Measurements from ENCODE around the gene MAST4.

MAST4 gene

DNA sequence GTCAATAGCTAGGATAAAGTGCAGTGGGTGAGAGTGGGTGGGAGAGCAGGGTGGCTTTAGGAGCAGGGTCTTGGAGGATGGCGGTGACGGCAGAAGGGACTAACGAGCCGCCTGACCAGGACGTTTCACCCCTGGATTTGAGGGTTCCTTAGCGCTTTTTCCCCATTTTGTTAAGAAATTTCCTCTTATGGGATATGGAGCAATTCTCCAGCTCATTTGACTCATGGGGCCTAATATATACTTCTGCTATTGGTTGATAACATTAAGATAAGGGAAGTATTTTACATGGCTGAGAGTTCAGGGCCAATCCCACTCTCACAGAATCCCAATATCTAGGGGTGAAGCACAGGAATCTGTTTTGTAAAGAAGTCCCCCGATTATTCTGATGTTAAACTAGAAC, 582.8 kb downstream of the MAST4 start:
- no peak for DNase-seq

DNA sequence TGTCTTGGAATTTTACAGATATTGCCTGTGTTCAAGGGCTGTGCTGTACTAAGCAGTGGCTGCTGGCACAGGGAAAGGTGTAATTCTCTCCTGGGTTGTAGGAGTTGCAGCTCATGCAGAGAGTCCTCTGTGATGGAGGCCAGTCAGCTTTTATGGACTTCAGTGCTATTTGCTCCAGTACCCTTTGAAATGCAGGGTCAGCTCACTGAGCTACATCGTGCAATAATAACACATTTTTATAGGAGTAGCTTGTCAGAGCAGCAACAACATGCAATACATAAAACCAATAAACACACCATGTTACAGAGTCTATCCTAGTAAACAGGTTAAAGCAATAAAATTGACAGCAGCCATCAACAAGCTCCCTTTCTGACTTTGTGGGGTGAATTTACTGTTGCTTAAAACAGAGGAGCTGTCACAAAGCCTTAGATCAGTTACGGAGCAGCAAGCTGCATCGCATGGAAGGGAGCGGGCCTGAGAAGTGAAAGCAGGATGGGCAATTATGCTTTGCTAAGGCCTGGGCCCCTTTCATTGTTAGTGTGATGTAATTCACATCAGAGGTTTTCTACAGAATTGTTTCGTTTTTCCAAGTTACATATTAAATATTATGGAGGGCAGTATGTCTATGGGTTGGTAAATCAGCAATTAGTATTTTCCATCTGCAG, 583.6 kb downstream of the MAST4 start:
- DNase-seq: no peak

DNA sequence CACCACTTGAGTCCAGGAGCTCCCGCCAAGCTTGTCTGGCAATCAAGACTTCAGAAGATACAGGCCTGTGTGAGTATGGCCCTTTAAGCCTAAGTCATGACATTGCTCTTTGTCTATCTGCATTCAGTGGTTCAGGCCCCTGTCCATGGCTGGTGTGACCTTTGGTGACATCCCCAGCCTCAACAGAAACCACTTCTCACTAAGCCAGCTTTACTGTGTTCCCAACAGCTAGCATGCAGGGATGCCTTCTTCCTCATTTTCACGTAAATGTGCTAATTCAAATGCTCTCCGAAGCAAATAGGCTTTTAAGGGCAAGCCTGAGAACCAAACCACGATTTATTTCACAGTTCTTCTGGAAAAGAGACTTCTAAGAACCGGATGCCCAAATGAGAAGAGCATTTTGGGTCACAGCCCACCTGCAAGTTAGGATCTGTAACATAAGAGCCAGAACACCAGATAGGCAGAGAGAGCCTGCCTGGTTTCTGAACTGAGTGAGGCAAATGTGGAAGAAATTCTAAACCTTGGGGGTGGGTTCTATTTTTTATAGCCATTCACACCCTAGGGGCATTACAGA, 585.5 kb downstream of the MAST4 start:
- no peak for DNase-seq

- DNase-seq: no peak
Measured at GRCh38 chr5:67182301-67182790, 586.2 kb downstream of the MAST4 start.

DNA sequence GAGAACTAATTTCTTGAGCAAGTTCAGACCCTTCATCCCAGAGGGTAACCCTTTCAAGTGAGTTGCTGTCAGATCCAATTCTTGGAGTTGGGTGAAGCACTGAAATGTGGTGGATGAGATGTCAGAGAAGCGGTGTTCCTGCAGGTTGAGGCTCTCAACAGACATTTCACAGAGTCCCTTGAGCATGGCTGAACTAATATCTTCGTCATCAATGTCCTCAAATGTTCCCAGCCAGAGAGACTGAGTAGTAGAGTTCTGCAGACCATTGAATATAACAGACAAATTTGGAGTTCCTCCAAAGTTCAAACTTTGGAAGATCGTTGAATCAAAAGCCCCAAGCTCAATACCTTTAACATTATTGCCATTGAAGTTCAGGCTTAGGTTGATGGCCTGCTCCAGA, 587.7 kb downstream of the MAST4 start:
- DNase-seq: no peak

DNA sequence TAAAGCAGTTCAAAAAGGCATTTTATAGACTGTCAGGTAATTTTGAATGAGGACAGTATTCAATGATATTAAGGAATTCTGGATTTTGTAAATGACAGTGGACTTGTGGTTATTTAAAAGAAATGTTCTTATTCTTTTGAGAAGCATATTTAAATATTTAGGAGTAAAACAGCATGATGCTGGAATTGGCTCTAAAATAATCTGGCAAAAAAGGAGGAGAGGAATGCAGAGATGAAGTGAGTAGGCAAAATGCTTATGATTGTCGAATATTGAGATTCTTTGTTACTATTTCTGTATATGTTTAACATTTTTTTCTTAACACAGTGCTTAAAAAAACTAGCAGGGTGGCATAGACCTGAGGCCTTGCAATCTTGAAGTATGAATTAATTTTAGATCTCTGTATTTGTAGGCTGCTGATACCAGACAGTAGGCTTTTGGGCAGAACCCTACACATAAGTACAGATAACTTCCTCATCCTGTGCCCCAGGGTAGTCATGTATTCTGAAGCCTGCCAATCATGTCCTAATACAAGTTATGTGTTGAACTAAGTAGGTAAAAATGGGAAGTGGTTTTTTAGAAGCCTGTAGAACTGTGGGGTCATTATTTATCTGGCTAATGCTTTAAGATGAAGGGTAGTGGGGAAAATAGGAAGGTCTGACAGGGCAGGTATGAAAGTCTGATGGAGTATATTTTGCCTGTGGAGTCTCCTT, 591.0 kb downstream of the MAST4 start:
- no peak for DNase-seq

GRCh38 chr5:67188274-67189078, 592.3 kb downstream of the MAST4 start:
- DNase-seq: no peak

GRCh38 chr5:67189079-67189354, 592.8 kb downstream of the MAST4 start:
- DNase-seq: no peak

DNA sequence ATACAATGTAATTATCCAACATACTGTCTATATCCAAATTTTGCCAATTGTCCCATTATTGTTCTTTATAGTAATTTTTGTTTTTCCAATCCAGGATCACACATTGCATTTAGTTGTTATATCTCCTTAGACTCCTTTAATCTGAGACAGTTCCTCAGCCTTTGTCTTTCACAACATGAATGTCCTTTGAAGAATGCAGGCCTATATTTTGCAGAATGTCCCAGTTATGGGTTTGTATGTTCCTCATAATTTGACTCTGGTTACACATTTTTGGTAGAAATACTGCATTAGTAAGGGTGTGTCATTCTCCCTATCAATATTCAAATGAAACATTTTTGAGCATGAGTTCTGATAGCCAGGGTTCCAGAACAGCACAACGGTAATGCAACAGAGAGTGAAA, 593.7 kb downstream of the MAST4 start:
- DNase-seq: no peak

DNA sequence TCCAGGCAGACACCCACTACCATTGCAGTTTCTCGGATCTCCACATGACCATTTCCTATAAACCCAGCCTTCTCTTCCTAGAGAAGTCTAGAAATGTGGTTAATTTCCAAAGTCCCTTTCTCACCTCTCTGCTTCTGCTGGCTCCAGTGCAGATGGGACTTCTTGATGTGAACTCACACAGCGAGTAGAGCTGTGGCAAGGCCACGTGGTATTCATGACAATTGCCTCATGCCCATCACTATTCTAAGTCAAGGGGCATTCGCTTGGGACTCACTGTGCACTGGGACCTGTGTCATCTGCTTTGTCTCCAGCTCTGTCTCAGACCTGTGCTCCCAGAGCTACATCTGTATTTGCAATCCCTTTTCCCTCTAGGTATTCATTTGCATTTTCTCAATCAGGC, 594.2 kb downstream of the MAST4 start:
- DNase-seq: no peak

DNA sequence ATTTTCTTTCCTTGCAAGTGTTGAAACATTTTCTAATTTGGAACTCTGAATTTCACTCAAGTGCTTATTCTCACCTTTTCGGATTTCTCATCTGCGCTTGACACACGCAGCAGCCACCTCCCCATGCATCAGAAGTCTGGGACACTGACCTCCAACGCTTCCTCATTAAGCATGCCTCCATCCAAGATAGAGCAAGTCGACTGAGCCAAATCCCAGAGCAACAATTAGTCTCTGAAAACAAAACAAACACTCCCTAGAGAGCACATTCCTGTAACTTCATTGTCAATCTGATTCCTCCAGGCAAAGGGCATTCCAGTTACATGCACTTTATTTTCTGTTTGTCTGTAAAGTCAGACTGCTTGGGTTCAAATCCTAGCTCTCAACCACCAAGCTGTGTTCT, 594.7 kb downstream of the MAST4 start:
- no peak for DNase-seq

DNA sequence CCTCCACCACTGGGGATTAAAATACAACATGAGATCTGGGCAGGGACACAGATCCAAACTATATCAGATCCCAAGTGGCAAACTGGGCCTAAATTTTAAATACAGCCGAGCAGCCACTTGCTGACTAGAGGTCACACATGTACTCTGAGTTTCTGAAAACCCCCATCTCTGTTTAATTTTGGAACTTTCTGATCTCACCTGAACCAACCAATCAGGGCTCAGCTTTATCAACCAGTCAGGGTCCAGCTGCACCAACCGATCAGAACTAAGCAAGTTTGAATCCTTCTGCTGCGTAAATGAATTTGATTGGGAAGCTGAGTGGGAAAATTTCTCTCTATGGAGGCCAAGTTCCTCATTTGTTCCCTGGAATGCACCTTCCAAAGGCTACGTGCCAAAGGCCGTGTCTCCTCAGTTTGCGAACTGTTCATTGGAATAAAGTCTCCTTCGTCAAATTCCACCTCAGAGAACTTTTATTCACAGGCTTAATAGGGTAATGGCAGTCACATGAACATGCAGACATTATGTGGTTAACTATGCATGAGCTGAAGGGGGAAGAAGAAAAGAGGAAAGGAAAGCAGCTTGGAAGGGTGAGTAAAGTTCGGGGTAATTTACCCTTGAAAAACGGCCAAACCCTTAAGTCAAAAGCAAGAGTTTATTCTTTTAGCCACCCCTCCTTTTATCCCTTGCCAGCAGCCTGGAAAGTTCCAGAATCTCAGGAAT, 596.7 kb downstream of the MAST4 start:
- no peak for DNase-seq

GRCh38 chr5:67193439-67193807, 597.2 kb downstream of the MAST4 start:
- DNase-seq: no peak

- DNase-seq: no peak
Measured at GRCh38 chr5:67194166-67194565, 598.0 kb downstream of the MAST4 start.

GRCh38 chr5:67195406-67196275, 599.4 kb downstream of the MAST4 start:
- no peak for DNase-seq

DNA sequence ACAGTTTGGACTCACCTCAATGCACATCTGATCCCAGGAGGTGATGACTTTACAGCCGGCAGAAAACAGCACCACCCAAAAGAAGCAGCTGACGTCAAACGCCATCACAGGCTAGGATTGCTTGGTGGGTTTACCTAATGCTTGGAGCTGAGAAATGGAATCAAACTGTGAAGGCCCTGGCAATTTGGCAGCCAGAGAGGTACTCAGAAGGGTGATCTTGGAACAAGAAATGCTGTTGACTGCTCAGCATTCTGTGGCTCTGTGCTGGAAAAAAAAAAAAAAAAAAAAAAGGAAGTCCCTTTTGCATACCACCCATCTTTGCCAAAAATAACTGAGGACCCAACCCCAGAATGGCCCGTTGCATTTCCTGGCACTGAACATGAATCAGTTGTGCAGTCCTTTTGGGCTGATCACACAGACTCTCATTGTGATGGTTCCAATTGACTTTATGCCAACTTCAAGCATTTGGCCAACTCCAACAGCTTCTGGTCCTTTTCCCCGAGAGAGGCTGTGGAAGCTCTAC, 600.4 kb downstream of the MAST4 start, which contains the start of gene CD180:
Gene CD180, minus strand, starts transcription at position 263 of the 523 bp plus-strand sequence. Its CDS starts 158 bp downstream, at position 105.
- DNase-seq: no peak

GRCh38 chr5:67197536-67197935, 601.3 kb downstream of the MAST4 start:
- no peak for DNase-seq

DNA sequence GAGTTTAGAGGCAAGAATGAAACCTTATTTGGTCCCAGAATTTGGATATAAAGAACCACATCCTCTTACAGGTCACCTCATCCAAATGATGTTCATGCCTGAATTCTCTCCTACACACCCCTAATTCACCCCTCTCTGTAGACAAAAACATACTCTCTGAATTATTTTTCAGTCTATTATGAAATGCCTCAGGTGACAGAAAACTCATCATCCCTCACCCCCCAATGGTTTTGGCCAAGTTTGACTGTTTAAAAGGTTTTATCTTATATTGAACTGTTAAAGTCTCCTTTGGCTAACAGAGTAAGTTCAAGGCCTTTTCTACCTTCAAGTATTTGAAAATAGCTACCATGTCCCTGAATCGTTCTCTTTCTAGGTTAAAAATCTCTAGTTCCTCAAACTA, 602.7 kb downstream of the MAST4 start:
- DNase-seq: no peak

DNA sequence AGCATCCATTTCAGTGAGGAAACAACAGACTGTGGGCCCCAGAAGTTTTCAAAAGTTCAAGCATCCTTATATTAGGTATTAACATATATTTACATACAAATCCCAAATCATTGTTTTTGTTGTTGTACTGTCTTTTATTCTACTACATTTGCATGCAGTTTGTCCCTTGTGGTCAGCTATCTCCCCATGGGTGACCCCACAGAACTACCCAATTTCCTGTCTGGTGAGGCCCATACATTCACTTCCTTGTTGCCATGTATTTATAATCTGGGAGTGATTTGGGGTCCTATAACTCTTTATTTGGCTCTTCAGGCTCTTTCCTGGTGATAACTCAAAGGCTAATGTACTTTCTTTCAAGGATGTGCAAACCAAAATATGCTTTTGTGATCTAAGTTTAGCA, 603.7 kb downstream of the MAST4 start:
- DNase-seq: no peak

GRCh38 chr5:67200809-67201562, 604.8 kb downstream of the MAST4 start:
- no peak for DNase-seq
